Stomach smooth muscle (tissue), 2 donors: ENCODE measurements around the gene ADAMTS13.

Experiments
- H3K27ac ChIP-seq: one replicate; pipeline ENCODE4 v1.7.0; 2013; ENCODE audit warnings: mild to moderate bottlenecking, low read length, inconsistent platforms
- H3K27me3 ChIP-seq, 2 donors: one replicate each; pipeline ENCODE4 v1.7.0; 2013; ENCODE audit warnings: low read length in 2 of 2; ENCODE audit not compliant: insufficient read depth in 2 of 2, control insufficient read depth in 1 of 2
- H3K36me3 ChIP-seq, 2 donors: one replicate each; pipeline ENCODE4 v1.7.0; 2013; ENCODE audit warnings: low read length in 2 of 2; ENCODE audit not compliant: control insufficient read depth in 2 of 2, insufficient read depth in 2 of 2
- H3K4me1 ChIP-seq: one replicate; pipeline ENCODE4 v1.7.0; 2013; ENCODE audit warnings: low read length; ENCODE audit not compliant: control insufficient read depth, insufficient read depth
- H3K4me3 ChIP-seq, 2 donors: one replicate each; pipeline ENCODE4 v1.7.0; 2013; ENCODE audit warnings: low read length in 2 of 2
- H3K9ac ChIP-seq, 2 donors: one replicate each; pipeline ENCODE4 v1.7.0; 2013; ENCODE audit warnings: low read length in 2 of 2, mild to moderate bottlenecking in 1 of 2
- H3K9me3 ChIP-seq, 2 donors: one replicate each; pipeline ENCODE4 v1.7.0; 2013; ENCODE audit warnings: low read length in 2 of 2; ENCODE audit not compliant: control insufficient read depth in 2 of 2
- donor health status: healthy.
- donor health status: Pancreatic carcinoma.

The ADAMTS13 gene

GRCh38 chr9:133472277-133472645, 50.1 kb downstream of the ADAMTS13 start:
- Histone ChIP-seq H3K27me3 (no peaks in the 10 kb centered on the region), H3K9ac (no peak overlapping the region), H3K4me1 (no peaks in the 10 kb centered on the region), H3K27ac (no peak overlapping the region), H3K36me3 (peaks cover 2 to 3% of the 10 kb centered on the region in 2 donors), H3K9me3 (no peaks in the 10 kb centered on the region), H3K4me3 (no peak overlapping the region)

- H3K9ac ChIP-seq, result no peak overlapping the region
- no peaks in the 10 kb centered on the region for H3K27me3 ChIP-seq
- peaks cover 2 to 3% of the 10 kb centered on the region in 2 donors for H3K36me3 ChIP-seq
- H3K4me1 ChIP-seq, result no peaks in the 10 kb centered on the region
- no peaks in the 10 kb centered on the region for H3K9me3 ChIP-seq
- H3K4me3 ChIP-seq, result no peak overlapping the region
- H3K27ac ChIP-seq, result no peak overlapping the region
These were observed 50.7 kb downstream of the ADAMTS13 start for GRCh38 chr9:133472753-133473378.

DNA sequence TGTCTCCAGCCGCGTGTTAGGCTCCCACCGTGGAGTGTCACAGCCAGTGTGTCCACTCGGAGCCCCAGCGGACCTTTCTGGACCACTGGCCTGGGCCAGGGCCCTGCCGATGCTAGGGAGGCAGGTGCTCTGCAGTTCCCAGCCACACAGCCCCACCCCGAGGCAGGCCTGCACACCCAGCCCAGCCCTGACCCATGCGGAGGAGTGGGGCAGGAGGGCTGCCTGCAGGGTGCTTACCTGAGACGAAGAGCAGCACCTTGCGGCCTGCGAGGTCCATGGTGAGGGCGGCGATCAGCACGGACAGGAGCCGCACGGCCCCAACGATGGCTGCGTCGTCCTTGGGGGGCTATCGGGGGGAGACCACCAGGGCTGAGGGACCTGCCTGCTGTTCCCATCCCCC, 51.6 kb downstream of the ADAMTS13 start:
- no peak overlapping the region for H3K27ac ChIP-seq
- no peaks in the 10 kb centered on the region for H3K9me3 ChIP-seq
- no peak overlapping the region for H3K4me3 ChIP-seq
- peaks cover 5% of the 10 kb centered on the region for H3K4me1 ChIP-seq
- no peaks in the 10 kb centered on the region for H3K27me3 ChIP-seq
- peaks cover 2 to 3% of the 10 kb centered on the region in 2 donors for H3K36me3 ChIP-seq
- no peak overlapping the region for H3K9ac ChIP-seq

DNA sequence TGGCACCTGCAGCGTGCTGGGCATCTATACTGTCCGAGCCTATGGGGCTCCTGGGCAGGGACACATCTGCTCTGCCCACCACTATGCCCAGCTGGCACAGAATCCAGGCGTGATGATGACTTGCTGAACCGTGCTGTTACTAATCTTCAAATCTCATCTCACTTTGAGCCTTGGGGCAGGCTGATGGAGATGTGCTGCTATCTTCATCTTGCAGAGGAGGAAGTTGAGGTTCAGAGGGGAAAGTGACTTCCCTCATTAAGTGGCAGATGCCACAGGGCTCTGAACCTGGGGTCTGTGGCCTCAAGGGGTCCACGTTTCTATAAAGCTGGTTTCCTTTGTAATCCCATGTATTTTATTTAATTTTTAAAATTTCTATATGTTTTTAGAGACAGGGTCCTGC, 52.0 kb downstream of the ADAMTS13 start:
- H3K36me3 ChIP-seq, result peaks cover 2 to 3% of the 10 kb centered on the region in 2 donors
- no peak overlapping the region for H3K9ac ChIP-seq
- no peaks in the 10 kb centered on the region for H3K27me3 ChIP-seq
- H3K4me3 ChIP-seq, result no peak overlapping the region
- H3K27ac ChIP-seq, result no peak overlapping the region
- H3K4me1 ChIP-seq, result peaks cover 8% of the 10 kb centered on the region
- no peaks in the 10 kb centered on the region for H3K9me3 ChIP-seq

DNA sequence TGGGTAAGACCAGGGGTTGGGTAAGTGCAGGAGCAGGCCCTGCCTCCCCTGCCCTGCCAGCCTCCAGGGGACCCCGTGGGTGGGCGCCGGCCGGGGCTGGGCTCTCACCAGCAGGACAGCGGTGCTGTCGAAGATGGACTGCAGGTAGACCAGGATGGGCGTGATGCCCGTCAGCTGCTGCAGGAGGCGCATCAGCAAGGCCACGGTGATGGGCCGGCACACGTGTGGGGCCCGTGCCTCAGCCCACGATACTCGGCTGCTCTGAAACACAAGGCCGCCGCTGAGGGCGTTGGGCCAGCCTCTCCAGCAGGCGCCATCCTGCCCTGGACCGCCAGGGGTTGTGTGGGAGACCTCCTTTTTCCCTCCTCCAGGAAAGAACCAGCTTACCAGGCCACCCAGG, 52.7 kb downstream of the ADAMTS13 start:
- no peaks in the 10 kb centered on the region for H3K27me3 ChIP-seq
- no peak overlapping the region for H3K9ac ChIP-seq
- H3K4me3 ChIP-seq, result no peak overlapping the region
- H3K36me3 ChIP-seq, result peaks cover 2 to 3% of the 10 kb centered on the region in 2 donors
- H3K4me1 ChIP-seq, result peaks cover 14% of the 10 kb centered on the region
- no peak overlapping the region for H3K27ac ChIP-seq
- H3K9me3 ChIP-seq, result no peaks in the 10 kb centered on the region

- H3K36me3 ChIP-seq, result peaks cover 2 to 3% of the 10 kb centered on the region in 2 donors
- H3K9ac ChIP-seq, result no peak overlapping the region
- H3K27me3 ChIP-seq, result no peaks in the 10 kb centered on the region
- H3K4me3 ChIP-seq, result no peak overlapping the region
- no peak overlapping the region for H3K27ac ChIP-seq
- H3K9me3 ChIP-seq, result no peaks in the 10 kb centered on the region
- H3K4me1 ChIP-seq, result peaks cover 14% of the 10 kb centered on the region
These were observed 53.3 kb downstream of the ADAMTS13 start for GRCh38 chr9:133475292-133476012.

DNA sequence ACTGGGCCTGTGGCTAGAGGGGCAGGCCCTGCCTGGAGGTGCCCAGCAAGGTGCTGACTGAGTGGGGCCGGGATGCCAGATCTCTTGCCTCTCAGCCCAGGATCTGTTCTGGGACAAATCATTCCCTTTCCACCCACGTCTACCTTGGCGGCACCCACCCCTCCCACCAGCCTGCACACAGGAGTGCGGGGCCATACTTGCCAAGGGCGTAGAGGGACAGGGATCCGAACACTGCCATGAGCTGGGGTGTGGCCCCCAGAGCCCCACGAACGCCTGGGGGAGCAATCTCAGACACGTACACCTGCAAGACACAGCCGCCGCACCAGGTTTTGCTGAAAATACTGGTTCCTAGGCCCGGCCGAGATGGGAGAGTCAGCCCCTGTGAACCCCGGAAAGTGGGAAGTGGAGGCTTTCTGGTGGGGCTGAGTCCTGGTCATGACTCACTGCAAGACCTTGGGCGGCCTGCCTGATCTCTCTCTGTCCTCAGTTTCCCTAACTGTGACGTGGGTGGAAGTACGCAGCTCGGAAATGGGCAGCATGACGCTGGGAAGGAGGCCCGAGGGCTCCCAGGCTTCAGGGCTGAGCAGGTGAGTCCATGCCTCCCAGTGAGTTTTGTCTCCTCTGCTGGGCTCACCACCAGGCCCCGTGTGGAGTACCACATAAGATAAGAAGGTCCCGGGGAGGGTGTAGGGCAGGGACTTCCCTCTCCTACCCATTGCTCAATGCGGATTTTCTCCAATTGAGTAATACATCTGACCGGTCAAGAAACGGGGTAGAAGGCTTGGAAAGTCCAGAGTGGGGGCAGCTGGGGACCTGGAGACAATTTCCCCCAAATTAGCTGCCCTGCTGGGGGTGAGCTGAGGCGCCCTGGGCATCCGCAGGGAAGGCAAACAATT, 54.1 kb downstream of the ADAMTS13 start:
- Histone ChIP-seq H3K36me3 (peaks cover 2 to 3% of the 10 kb centered on the region in 2 donors), H3K9me3 (no peaks in the 10 kb centered on the region), H3K9ac (no peak overlapping the region), H3K4me3 (no peak overlapping the region), H3K4me1 (peaks cover 14% of the 10 kb centered on the region), H3K27me3 (no peaks in the 10 kb centered on the region), H3K27ac (no peak overlapping the region)

GRCh38 chr9:133476941-133477340, 54.8 kb downstream of the ADAMTS13 start:
- no peak overlapping the region for H3K9ac ChIP-seq
- H3K36me3 ChIP-seq, result peaks cover 2 to 3% of the 10 kb centered on the region in 2 donors
- H3K9me3 ChIP-seq, result no peaks in the 10 kb centered on the region
- no peak overlapping the region for H3K4me3 ChIP-seq
- peaks cover 14% of the 10 kb centered on the region for H3K4me1 ChIP-seq
- no peaks in the 10 kb centered on the region for H3K27me3 ChIP-seq
- H3K27ac ChIP-seq, result no peak overlapping the region

DNA sequence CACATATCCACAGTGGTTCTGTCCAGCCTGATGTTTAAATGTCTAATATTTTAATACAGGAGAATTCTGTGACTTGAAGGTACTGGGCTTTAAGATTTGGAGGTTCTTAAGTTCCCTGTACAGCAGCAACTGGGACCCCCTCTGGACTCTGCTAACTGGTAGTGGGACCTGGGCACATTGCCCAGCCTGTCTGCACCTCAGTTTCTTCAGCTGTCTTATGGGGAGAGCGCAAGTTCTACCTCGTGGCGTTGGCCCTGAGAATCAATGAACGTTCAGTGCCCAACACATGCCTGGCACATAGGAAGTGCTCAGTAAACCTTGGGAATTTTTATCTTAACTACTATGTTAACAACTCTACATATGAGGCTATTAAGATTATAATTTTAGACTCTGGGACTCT, 55.3 kb downstream of the ADAMTS13 start:
- Histone ChIP-seq H3K4me3 (no peak overlapping the region), H3K9ac (no peak overlapping the region), H3K36me3 (peaks cover 2 to 3% of the 10 kb centered on the region in 2 donors), H3K27ac (no peak overlapping the region), H3K9me3 (no peaks in the 10 kb centered on the region), H3K27me3 (no peaks in the 10 kb centered on the region), H3K4me1 (peaks cover 14% of the 10 kb centered on the region)

- H3K4me3 ChIP-seq, result peak overlapping the region; percentile 45 to 77
- H3K9ac ChIP-seq, result peak overlapping the region; percentile 36 to 58
- no peaks in the 10 kb centered on the region for H3K9me3 ChIP-seq
- peaks cover 14% of the 10 kb centered on the region for H3K4me1 ChIP-seq
- H3K36me3 ChIP-seq, result peaks cover 2 to 3% of the 10 kb centered on the region in 2 donors
- no peaks in the 10 kb centered on the region for H3K27me3 ChIP-seq
- H3K27ac ChIP-seq, result no peak overlapping the region
These were observed 56.1 kb downstream of the ADAMTS13 start for GRCh38 chr9:133477992-133478850.
